Keratinocyte (primary cell): Measurements from ENCODE around the gene CYP11A1. TPM values are rescaled to one million over a fixed set of nuclear protein-coding genes. Genes with fewer than 3 reads are reported as not detected.

Source experiments
- DNase-seq: peaks from one replicate; pipeline ENCODE4 v3.0.0-alpha.2; 2011; ENCODE audit warnings: low read depth, missing footprints, low spot score
- FAIRE-seq: peaks from 2 replicates; lab custom pipeline; 2011; peaks lifted over from hg19 to GRCh38; lab: Jason Lieb, UNC
- H2AFZ ChIP-seq: 2 replicates; pipeline ENCODE4 v1.6.0; 2012; ENCODE audit warnings: low read length, control low read depth, inconsistent platforms; ENCODE audit not compliant: control insufficient read depth
- H3K27ac ChIP-seq: 2 replicates; pipeline ENCODE4 v1.5.1; 2011; ENCODE audit warnings: low read length; ENCODE audit not compliant: control insufficient read depth, insufficient read depth
- H3K27me3 ChIP-seq: 3 replicates; pipeline ENCODE4 v1.6.0; 2011; ENCODE audit warnings: low read length; ENCODE audit not compliant: control insufficient read depth, insufficient read depth; ENCODE audit errors: extremely low read depth
- H3K36me3 ChIP-seq, 2 experiments: 2 replicates in 1 of 2; 3 replicates in 1 of 2; pipeline ENCODE4 v1.5.1; 2011; ENCODE audit warnings: low read length in 2 of 2, mild to moderate bottlenecking in 1 of 2; ENCODE audit not compliant: control insufficient read depth in 2 of 2, insufficient read depth in 2 of 2; ENCODE audit errors: extremely low read depth in 1 of 2
- H3K4me1 ChIP-seq: 3 replicates; pipeline ENCODE4 v1.5.1; 2011; ENCODE audit warnings: low read length; ENCODE audit not compliant: control insufficient read depth, insufficient read depth; ENCODE audit errors: extremely low read depth
- H3K4me2 ChIP-seq: 3 replicates; pipeline ENCODE4 v1.6.0; 2011; ENCODE audit warnings: low read depth, low read length; ENCODE audit not compliant: control insufficient read depth, insufficient read depth; ENCODE audit errors: extremely low read depth
- H3K4me3 ChIP-seq, 3 experiments: fragments of 200-600 bp in 1 of 3; sonication (generic) in 1 of 3; 2 replicates in 2 of 3; 3 replicates in 1 of 3; pipeline ENCODE4 v1.5.1; 2011 to 2016; ENCODE audit warnings: low read length in 3 of 3, mild to moderate bottlenecking in 3 of 3, control low read depth in 2 of 3, inconsistent platforms in 1 of 3, low read depth in 1 of 3, mixed read lengths in 1 of 3, mixed run types in 1 of 3, moderate library complexity in 1 of 3; ENCODE audit not compliant: control insufficient read depth in 2 of 3, insufficient read depth in 2 of 3; ENCODE audit errors: extremely low read depth in 1 of 3
- H3K79me2 ChIP-seq: 2 replicates; pipeline ENCODE4 v1.6.0; 2012; ENCODE audit warnings: low read length; ENCODE audit not compliant: control insufficient read depth, insufficient read depth
- H3K9ac ChIP-seq: 3 replicates; pipeline ENCODE4 v1.6.0; 2011; ENCODE audit warnings: low read length; ENCODE audit not compliant: control insufficient read depth, insufficient read depth; ENCODE audit errors: extremely low read depth
- H3K9me1 ChIP-seq: 3 replicates; pipeline ENCODE4 v1.6.0; 2011; ENCODE audit warnings: low read length; ENCODE audit not compliant: control insufficient read depth, insufficient read depth; ENCODE audit errors: extremely low read depth
- H3K9me3 ChIP-seq: 2 replicates; pipeline ENCODE4 v1.5.1; 2012; ENCODE audit warnings: low read depth, low read length; ENCODE audit not compliant: control insufficient read depth
- H4K20me1 ChIP-seq: 3 replicates; pipeline ENCODE4 v1.6.0; 2011; ENCODE audit warnings: low read length; ENCODE audit not compliant: control insufficient read depth, insufficient read depth; ENCODE audit errors: extremely low read depth
- EZH2 ChIP-seq: IDR thresholded peaks from one replicate; pipeline ENCODE4 v1.6.1; 2012; ENCODE audit warnings: inconsistent platforms, mild to moderate bottlenecking, low read length, moderate library complexity
- dilution Hi-C: fragments of 300-500 bp; cut with MboI; formaldehyde crosslinking; loops from one replicate; pipeline ENCODE4 v1.7.0; 2020; ENCODE audit warnings: low sequenced_read_pairs; ENCODE audit not compliant: extremely low pct_ligation_motif_present
- polyA plus RNA-seq, 5 experiments: library from polyadenylated mRNA; depleted of rRNA in 3 of 5; stranded (reverse) in 3 of 5; stranded (forward) in 1 of 5; unstranded in 1 of 5; fragments of >200 nt; gene quantifications; 1 replicate in 1 of 5; 2 replicates in 3 of 5; 3 replicates in 1 of 5; pipeline versions ENCODE4 v1.2.1 to v1.2.3, GENCODE V29; 2011 to 2012; ENCODE audit warnings: missing spikeins in 2 of 5, low read depth in 1 of 5, low replicate concordance in 1 of 5
- TF ChIP-seq, protein P1 (sequence below), 3 experiments: IDR thresholded peaks in 1 of 3; conservative IDR thresholded peaks in 1 of 3; optimal IDR thresholded peaks in 1 of 3; 2 replicates in 2 of 3; 3 replicates in 1 of 3; pipeline versions ENCODE3 to v1.5.1; 2011; ENCODE audit warnings: low read length in 3 of 3, mild to moderate bottlenecking in 3 of 3, moderate library complexity in 2 of 3, control low read depth in 1 of 3, inconsistent platforms in 1 of 3; ENCODE audit not compliant: insufficient read depth in 2 of 3; ENCODE audit errors: extremely low read depth in 1 of 3

The CYP11A1 gene
- polyA plus RNA-seq, 1 donor (not counting 4 experiments of a cell fraction or from before 2014, with no cell fraction given) = not detected

DNA sequence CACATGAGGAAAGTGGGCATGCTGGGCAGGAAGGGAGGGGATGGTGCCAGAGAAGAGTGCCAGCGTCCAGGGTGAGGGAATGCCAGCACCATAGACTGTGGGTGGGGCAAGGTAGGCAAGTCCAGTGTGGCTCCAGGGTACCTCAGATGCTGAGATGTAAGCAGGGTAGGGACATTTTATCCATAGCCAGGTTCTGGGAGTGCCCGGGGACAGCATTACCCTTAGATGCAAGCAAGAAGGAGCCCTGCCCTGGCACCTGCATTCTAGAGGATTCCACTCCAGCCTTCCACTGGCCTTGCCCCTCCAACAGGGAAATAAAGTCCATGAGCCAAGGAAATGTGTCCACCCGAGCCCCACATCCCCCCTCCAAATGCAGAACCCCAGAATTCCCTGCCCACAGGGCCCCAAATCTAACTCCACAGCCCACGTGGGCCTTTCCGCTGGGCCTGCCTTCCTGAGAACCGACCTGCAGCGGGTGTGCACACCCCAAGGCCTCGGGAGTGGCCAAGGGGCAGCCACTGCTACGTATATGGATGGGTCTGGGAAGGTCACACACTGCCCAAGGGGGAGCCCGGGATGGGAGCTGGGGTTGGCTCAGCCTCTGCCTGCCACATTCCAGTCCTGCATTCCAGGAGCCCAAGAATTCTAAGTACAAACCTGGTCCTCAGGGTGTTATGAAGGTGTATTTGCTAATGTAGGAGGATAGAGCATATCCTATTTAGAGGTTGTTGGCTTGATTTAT, 20.3 kb upstream of the CYP11A1 start:
- DNase-seq (no peak), FAIRE-seq (no peak)
- Histone ChIP-seq H2AFZ (no peak overlapping the region), H3K36me3 (no peaks in the 10 kb centered on the region), H3K9me3 (no peaks in the 10 kb centered on the region), H3K79me2 (no peaks in the 10 kb centered on the region), H3K4me3 (no peak overlapping the region), H3K9ac (no peak overlapping the region), H3K4me2 (no peak overlapping the region), H3K4me1 (peaks cover 53% of the 10 kb centered on the region), H4K20me1 (no peaks in the 10 kb centered on the region), H3K27me3 (no peaks in the 10 kb centered on the region), H3K27ac (peak overlapping the region; percentile 2), H3K9me1 (no peaks in the 10 kb centered on the region)
- no peak for TF ChIP-seq EZH2
- TF ChIP-seq, protein P1, sequence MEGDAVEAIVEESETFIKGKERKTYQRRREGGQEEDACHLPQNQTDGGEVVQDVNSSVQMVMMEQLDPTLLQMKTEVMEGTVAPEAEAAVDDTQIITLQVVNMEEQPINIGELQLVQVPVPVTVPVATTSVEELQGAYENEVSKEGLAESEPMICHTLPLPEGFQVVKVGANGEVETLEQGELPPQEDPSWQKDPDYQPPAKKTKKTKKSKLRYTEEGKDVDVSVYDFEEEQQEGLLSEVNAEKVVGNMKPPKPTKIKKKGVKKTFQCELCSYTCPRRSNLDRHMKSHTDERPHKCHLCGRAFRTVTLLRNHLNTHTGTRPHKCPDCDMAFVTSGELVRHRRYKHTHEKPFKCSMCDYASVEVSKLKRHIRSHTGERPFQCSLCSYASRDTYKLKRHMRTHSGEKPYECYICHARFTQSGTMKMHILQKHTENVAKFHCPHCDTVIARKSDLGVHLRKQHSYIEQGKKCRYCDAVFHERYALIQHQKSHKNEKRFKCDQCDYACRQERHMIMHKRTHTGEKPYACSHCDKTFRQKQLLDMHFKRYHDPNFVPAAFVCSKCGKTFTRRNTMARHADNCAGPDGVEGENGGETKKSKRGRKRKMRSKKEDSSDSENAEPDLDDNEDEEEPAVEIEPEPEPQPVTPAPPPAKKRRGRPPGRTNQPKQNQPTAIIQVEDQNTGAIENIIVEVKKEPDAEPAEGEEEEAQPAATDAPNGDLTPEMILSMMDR (optimal IDR thresholded peaks at IDR 0.05 in 1 of 3, IDR thresholded peaks at IDR 0.05 in 1 of 3, conservative IDR thresholded peaks at IDR 0.05 in 1 of 3; ENCODE audit: extremely low read depth in 1 of 3, insufficient read depth in 2 of 3, low read length in 3 of 3) = no peak
- dilution Hi-C loops = no loop called here

GRCh38 chr15:74387141-74387541, 19.7 kb upstream of the CYP11A1 start:
- Histone ChIP-seq H3K9me1 (no peaks in the 10 kb centered on the region), H3K36me3 (no peaks in the 10 kb centered on the region), H3K27ac (peak overlapping the region; percentile 6), H3K4me2 (no peak overlapping the region), H3K27me3 (no peaks in the 10 kb centered on the region), H3K4me1 (peaks cover 60% of the 10 kb centered on the region), H3K9ac (no peak overlapping the region), H3K79me2 (no peaks in the 10 kb centered on the region), H2AFZ (no peak overlapping the region), H4K20me1 (no peaks in the 10 kb centered on the region), H3K9me3 (no peaks in the 10 kb centered on the region), H3K4me3 (no peak overlapping the region)
- no peak for FAIRE-seq
- no peak for DNase-seq
- dilution Hi-C loops = no loop called here
- TF ChIP-seq, protein P1 (optimal IDR thresholded peaks at IDR 0.05 in 1 of 3, IDR thresholded peaks at IDR 0.05 in 1 of 3, conservative IDR thresholded peaks at IDR 0.05 in 1 of 3; ENCODE audit: extremely low read depth in 1 of 3, insufficient read depth in 2 of 3, low read length in 3 of 3) = no peak
- no peak for TF ChIP-seq EZH2
